HG02852 (cell line): ENCODE data around the gene ATP2B1.

Experiments
- ATAC-seq: cut with Tn5 transposase; IDR thresholded peaks from one replicate; pipeline ENCODE4 v1.9.1; 2021; ENCODE audit warnings: mild to moderate bottlenecking, moderate library complexity; ENCODE audit not compliant: unreplicated experiment

ATP2B1 gene

DNA sequence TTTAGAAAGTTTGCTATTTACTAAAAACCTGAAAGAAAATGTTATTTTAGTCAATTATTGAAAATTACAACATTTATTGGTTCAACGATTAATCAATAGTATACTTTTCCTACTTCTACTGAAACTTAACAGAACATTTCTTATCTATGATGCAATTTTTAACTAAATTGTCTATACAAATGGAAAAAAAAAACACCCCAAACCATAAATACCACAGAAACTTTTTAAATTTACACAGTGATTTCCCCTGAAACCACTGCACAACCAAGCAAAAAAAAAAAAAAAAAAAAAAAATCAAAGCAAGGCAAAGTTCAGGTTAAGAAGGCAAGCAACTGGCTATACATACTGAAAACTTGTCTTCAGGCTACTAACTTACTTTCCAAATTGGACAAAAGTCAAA lies 110.9 kb downstream of the ATP2B1 start:
- peak; percentile 58 for ATAC-seq

DNA sequence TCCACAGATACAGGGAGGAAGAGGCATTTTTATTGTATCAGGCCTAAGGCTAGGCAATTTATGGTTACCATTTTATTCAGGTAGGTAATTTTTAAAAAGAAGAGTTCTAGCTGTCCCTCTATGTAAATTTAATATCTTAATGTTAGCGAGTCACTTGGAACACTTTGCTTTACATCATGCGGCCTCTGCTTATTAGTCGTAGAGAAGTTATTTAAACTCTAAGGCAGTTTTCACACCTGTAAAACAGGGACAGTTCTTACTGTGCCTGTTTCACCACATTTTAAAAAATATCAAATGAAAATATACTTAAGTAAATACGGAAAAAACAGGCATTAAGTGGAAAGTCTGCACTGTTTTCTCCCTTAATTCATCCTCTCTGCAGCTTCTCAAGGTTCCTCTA lies 111.4 kb downstream of the ATP2B1 start:
- no peak for ATAC-seq

DNA sequence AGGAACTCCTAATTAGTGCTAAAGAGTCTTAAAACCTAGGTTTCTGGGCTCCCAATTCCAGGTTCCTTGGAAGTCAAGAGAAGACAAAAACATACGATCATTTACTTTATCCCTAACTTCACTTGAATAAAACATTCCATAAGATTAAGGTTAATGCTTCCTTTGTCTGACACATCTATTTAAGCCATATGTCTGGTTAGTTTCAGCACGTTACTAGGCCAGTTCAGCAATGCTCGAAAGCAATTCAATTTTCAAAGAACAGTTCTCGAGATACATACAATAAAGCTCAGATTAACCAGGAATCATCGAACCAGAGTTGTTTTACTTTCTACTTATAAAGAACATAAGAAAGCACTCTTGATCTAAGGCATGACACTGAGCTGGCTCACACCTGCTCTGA lies 114.8 kb downstream of the ATP2B1 start:
- no peak for ATAC-seq

DNA sequence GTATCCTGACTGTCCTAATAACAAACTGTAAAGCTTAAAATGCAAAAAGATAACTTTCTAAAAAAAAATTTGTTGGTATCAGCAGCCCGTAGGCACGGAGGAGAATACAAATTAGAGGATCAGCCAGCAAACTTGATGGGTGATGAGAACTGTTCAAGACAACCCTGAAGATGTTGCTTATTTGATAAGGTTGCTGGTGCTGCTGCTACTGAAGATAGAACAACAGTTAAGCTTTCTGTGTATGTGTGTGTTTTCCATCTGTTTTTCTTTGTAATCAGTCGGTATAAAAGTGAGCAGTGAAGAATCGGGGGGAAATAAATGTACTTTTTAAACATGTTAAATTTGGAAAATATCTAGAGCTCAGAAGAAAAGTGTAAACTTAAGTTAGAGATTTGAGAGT lies 115.4 kb downstream of the ATP2B1 start:
- ATAC-seq: no peak

DNA sequence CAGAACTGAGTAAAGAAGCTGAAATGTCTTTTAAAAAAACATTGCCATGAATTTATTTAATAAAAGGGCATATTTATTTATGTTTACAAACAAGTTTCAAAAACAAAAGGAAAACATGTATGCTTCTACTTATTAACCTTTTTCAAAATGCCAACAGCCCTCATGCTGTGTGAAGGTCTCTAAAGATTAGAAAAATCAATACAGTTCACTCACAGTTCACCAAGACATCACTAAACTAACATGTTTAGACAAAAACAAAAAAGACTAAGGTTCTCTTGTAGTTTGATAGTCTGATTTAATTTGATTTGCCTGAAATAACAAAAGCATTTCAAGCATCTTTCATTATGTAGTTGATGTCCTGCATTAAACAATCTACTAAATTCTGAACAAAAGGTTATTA lies 118.9 kb downstream of the ATP2B1 start:
- ATAC-seq: no peak

DNA sequence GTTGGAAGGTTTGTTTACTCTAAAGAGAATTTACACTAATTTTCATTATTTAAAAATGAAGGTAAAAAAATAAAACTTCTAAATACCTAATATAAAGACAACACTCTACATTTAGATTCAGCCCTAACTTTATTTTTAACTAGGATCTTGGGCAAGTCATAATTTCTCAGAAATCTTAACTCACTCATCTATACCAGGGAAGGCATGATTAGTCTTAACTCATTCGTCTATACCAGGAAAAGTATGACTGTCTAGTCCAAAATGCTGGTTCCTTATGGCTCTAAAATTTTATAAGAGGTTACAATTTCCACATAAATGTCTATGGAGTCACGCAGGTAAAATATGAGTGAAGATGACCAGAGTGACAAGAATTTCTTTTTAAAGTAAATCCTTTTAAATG lies 130.1 kb downstream of the ATP2B1 start:
- no peak for ATAC-seq

DNA sequence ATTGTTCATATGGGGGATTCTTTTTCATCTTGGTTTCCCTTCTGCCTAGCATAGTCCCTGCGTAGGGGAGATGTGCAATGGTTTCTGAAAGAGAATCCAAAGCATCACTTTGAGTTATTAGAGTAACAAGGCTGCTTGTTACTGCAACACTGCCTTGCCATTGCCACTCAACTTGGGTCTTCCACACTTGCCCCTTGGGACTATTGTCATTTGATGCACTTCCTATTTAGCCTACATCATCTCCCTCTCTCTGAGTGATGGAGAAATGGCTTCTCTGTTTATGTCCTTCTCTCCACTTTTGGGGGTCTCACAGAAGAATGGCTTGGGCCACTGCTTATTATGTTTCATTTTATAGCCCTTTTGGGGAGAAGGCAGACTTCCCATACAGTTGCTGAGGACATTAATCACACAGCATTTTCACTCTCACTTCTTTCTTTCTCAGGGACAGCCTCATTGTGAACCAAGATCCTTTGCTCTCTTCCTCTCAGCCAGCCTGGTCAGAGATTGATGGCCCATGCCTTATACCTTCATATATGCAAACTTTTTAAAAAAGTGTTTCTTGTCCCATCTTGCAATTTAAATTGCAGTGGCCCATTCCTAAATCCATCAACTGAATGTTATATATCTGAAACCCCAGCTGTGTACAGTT lies 131.9 kb downstream of the ATP2B1 start:
- ATAC-seq: no peak

DNA sequence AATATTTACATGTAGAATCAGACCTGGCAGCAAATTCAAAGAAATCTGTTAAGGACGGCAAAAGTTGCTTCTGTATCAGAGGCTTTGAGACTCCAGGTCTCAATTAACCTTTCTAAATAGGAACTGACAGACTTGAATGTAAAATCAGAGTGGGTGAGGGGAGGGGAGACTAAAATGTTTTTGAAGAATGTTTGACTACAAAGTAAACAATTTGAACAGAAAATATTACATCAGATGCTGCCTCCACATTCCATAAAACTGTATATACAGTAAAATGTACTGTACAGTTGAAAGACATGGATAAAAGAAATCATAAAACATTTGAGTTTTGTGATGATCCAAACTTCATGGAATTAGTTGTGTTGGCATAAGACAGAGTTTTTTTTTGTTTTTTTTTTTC lies 133.3 kb downstream of the ATP2B1 start:
- no peak for ATAC-seq

DNA sequence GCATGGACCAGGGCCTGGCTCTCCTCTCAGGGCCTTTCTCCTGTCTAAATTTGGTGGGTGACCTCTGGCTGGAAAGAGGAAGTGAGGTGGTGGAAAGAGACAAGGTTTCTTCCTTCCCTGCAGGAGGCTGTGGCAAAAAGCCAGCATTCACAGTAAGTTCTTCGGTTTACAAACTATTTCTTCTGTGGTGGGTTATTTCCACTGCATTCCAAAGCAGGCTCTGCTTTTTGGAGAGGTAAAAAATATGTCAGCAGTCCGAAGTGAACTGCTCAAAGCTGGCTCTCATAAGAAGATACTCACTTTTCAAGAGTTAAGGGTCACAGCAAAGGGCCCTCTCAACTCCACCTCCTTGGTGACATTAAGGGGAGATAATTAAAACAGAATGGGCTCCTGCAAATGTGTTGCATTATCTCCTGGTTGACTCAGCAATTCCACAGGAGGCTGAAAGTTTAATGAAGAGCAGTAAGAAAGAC lies 133.9 kb downstream of the ATP2B1 start:
- ATAC-seq: no peak

DNA sequence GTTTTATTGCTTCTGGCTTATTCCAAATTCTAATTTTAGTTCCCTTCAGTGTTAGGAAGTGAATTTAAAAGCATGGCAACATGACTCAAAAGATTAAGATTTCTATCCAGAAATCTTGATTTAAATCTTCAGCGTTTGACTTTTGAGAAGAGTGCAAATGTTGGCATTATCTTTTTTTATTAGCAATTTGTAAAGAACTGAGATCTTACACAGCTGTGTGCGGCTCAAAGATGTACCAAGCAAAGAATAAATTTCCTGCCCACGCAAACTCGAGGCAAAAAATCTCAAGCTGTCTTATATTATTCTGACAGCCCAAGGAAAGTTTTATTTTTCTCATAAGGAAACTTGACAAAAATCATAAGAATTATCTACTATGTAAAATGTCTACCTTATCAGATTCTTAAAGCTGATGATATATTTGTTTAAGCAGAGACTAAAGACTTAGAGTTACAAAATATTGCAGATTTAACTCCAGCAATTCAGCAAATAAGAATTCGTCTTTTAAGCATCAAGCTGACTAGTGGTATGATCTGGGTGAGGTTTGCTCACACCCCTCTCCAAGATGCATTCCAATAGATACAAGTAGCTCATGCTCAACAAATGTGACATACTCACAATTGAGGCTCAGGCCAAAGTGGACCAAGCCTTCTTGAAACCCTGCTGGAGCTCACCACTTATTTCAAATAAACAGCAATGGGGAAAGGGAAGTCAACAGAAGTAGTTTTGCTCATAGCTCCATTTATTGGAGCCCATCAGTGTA lies 135.4 kb downstream of the ATP2B1 start:
- no peak for ATAC-seq

DNA sequence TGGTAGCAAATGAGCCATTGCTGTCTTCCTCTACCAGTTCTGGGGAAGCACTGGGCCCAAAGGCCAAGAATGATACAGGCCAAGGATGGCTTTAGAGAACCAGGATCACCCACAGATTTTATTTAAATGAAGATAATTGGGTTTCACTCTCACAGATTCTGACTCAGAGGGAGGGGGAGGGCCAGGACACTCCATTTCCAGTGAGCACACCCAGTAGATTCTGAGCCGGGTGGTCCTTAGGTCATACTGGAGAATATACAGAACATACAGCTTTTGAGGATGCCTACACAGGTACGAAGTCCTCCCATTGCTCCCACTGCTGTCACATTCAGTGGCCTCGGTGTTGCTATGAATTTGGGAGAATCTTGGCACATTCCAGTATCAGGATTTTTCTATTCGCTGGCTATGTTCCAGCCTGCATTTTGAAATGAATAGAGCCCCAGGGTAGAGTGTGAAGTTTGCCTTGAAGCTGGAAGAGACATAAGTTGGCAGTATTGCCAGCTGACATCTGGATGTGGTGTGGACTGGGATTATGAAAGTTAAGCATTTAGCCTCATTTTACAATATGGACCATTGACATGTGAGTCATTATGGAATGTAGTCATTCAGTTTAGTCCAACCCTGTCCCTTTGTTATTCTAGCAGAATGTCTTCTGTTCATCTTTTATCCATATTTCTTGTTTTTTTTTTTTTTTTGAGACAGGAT lies 137.0 kb downstream of the ATP2B1 start:
- ATAC-seq: no peak

DNA sequence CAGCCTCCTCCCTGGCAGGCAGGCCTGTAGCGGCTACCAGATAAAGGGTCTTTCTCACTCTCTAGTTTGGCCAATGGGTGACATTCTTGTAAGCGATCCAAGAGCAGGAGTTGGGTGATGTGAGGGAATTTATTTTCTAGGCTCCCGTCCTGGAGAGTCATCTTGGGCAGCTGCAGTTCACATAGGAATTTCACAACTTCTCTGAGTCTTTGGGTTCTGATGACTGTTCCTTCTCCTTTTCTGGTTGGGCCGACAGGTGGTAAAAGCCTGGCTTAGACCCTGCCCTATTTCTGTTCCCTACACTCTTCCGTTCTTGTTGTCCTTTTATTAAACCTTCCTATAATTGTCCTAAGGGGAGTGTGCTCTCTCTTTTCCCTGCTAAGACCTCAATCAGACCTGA lies 140.2 kb downstream of the ATP2B1 start:
- ATAC-seq: no peak

DNA sequence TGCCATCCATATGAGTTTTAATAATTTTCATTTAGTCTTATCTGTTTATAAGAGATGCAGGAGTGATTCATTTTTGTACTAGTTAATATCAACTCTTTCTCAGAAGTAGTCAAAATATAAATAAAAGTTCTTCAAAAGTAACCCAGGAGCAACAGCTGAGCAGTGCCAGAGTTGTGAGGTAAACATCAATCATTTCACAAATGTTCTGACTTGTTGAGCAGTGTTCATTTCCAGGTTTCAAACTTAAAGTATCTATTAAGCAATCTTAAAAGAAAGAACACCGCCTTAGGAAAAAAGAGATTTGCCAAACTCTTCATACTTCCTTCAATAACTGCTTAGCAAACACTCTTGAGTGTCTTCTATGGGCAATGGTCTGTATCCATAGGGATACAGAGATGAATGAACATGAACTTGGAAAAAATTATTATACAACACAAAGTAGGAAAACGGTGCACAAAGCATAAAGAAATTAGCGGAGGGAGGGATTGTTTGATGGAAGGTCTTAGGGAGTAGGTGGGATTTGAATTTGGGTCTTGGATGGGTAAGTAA lies 140.9 kb downstream of the ATP2B1 start:
- ATAC-seq: no peak

DNA sequence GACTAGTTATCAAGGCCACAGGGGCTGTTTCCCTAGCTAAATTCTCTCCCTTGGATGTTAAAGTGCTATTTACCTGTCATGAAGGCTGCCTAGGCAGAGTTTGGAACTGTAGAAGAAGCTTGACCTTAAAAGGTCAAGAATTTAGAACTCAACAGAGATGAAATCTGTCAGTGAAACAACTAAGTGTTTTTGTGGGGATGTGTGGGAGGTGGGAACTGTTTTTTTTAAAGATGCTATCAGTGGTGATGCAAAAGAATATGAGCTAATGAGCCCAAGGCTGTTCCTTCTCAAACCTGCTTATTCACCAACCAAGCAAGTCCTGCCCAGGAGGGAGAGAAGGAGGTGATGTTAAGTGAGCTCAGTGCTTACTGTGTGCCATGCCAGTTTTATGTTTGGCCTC lies 142.0 kb downstream of the ATP2B1 start:
- ATAC-seq: peak; percentile 81

DNA sequence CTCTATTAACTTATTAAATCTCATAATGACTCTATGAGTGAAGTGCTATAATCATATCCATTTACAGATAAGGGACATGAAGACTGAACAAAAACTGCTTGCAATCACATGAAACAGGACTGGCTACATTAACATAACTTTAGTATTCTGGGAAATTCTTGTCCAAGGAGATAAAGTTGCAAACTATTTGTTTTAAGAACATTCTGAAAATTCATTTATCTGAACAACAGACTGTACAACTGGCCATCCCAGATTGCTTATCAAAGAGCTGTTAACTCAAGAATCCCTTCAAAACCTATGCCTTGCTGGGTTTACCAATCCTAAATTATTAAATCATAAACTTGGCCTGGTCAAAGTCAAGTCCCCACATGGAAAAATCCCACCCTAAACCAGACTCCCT lies 143.6 kb downstream of the ATP2B1 start:
- no peak for ATAC-seq

DNA sequence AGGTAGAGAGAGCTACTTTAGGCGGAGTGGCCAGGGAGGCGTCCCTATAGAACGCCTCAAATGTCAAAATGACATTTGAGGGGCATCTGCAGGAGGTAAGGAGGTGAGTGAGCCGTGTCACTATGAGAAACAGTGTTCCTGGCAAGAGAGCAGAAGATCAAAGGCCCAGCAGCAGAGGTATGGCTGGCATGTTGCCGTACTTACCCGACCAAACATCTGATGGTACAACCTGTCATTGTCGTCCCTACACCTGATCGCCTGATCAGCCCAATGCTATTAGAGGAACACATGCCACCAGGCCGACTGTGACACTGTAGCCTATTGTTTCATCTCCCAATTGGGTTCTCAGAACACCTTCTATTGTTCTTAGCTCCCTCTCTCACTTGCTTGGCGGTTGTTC lies 148.9 kb downstream of the ATP2B1 start:
- no peak for ATAC-seq

DNA sequence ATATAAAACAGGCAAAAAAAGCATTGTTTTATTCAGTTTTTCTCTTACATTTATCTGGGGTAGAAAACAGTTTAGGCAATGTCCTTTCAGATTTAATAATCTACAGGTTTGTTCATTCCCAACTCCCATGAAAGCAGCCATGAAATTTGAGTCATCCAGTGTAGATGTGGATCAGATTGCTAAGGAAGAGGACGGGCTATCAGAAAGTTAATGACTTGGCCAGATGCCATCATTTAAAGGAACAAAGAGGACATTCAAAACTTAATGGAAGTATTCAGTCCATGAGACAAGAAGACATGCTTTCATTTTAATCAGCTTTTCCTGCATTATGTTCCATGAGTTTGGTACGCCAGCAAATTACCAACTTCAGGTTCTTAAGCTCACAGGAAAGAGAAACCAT lies 151.7 kb downstream of the ATP2B1 start:
- no peak for ATAC-seq

DNA sequence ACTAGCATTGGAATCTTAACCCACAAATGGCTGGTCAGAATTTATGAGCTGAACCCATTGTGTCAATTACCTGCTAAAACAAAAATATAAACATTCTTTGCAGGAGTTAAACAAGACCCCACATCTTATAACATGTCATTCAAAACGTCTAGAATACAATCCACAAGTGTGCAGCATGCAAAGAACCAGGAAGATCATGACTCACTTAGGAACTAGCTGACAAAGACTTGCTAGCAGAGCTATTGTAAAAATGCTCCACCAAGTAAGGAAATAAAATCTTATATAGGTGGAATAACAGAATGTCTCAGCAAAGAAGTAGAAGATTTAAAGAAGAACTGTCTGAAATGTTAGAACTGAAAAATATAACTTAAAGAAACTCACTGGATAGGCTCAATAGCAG lies 156.3 kb downstream of the ATP2B1 start:
- no peak for ATAC-seq

DNA sequence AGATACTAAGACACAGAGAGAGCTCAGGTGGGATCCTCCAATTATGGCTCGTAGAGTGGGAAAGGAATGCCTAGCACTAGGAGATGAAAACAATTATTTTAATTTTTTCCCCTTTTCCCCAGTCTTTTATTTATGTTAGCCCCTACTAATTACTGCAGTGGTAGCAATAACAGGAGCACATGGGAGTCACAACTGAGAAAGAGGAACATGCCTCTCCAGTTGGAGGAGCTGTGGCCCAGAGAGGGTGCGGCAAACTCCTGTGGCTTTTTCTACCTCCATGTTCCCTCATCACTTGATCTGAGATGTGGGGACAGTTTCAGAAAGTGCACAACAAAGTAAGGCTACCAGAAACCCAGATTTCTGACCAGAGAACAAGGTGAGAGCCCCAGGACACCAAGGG lies 156.9 kb downstream of the ATP2B1 start:
- ATAC-seq: no peak

DNA sequence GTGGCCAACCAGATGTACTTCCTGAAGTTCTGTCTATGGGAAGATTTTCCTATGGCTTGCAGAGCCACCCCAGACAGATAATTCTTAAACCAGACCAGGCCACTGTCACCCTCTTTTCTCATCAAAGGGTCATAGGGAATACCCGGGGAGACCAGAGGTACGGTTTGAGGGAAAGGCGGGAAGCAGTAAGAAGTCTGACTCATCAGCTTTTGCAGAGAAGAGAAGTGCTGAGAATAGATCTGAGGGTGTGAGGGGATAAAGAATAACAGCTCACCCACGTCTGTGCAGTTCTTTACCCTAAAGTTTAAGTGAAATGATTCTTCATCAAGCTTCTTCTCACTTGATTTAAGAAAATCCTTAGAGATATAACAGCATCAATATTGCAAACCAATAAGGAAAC lies 161.5 kb downstream of the ATP2B1 start:
- no peak for ATAC-seq

DNA sequence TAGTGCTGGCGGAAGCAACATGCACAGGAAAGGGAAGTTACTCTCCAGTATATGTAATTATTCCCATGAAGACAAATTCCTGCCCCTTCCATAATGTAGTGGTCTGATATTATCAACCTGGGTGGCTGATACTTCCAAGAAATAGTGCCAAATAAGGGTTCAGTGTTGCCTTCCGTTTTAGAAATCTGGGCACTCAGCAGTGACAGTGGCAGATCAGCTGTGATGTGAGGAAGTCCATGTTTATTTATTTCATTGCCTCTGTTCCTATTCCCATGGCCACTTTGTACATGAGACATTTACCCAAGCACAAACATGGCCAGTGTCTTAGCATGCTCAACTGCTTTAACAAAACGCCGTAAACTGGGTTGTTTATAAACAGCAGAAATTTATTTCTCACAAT lies 162.5 kb downstream of the ATP2B1 start:
- ATAC-seq: no peak

DNA sequence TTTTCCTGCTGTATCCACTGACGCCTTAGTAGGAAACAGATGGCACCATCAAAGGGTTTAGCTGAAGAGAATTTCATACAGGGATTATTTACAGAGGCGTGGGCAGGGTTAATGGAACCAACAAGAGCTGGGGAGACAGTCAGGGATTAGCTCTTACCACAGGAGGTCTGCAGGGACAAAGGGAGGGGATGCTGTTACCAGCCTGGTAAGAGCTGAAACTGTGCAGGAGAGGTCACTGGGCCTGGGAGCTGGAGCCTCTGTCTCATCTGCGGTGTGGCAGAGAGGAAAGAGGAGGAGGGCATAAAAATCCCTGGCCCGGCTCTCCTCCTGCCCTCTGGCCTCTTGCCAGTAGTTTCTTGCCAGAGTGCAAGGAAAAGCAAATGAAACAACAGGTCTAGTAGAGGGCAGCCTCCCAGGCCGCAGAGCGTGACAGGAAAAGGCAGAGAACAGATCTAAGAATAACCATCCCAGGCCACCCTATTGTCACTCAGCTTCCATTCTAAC lies 163.9 kb downstream of the ATP2B1 start:
- no peak for ATAC-seq
